NCI-H774 (cell line): Measurements from ENCODE around the gene CARF.
"Not testable (repeated sequence)": the region's sequence is repeated elsewhere in the genome, so short reads cannot be mapped to it uniquely, and the experiment has no call there.

Source experiments
- DNase-seq: peaks from one replicate; lab custom pipeline; 2025; lab: John Stamatoyannopoulos, UW

The CARF gene

GRCh38 chr2:202911512-202912341 is at the start of gene CARF, which contains the start of gene WDR12:
CARF (plus strand) TSS chr2:202912275; CDS start chr2:202941903, 29,628 bp downstream.
WDR12 (minus strand) TSS chr2:202911673; CDS start chr2:202911476, 197 bp downstream.
- DNase-seq: peak; percentile 88

- DNase-seq: peak; percentile 86
These were observed 41.4 kb upstream of the CARF start for GRCh38 chr2:202870431-202871299.

- DNase-seq: peak; percentile 80
These were observed 40.6 kb upstream of the CARF start, which contains the start of gene ICA1L for GRCh38 chr2:202871300-202872141. ICA1L (minus strand) TSS chr2:202871766; CDS start chr2:202829009, 42,757 bp downstream.

- DNase-seq: no peak
These were observed 34.4 kb upstream of the CARF start for GRCh38 chr2:202877699-202878098.

- no peak for DNase-seq
These were observed 30.5 kb upstream of the CARF start for GRCh38 chr2:202881570-202881969.

GRCh38 chr2:202883987-202884675 is 27.9 kb upstream of the CARF start:
- DNase-seq: no peak

- DNase-seq: no peak
These were observed 26.9 kb upstream of the CARF start for GRCh38 chr2:202885190-202885589.

GRCh38 chr2:202905507-202905906 is 6.6 kb upstream of the CARF start:
- not testable (repeated sequence) for DNase-seq

- no peak for DNase-seq
These were observed 3.9 kb upstream of the CARF start for GRCh38 chr2:202908186-202908585.

GRCh38 chr2:202909394-202910192 is 2.5 kb upstream of the CARF start:
- no peak for DNase-seq

GRCh38 chr2:202910250-202910649 is 1.8 kb upstream of the CARF start:
- not testable (repeated sequence) for DNase-seq

- no peak for DNase-seq
These were observed 1.4 kb upstream of the CARF start for GRCh38 chr2:202910698-202911097.

GRCh38 chr2:202911203-202911511 is 918 bp upstream of the CARF start:
- DNase-seq: no peak

- DNase-seq: not testable (repeated sequence)
These were observed 497 bp downstream of the CARF start for GRCh38 chr2:202912342-202913201.

- no peak for DNase-seq
These were observed 6.8 kb downstream of the CARF start for GRCh38 chr2:202918860-202919259.

GRCh38 chr2:202932425-202933138 is 20.5 kb downstream of the CARF start:
- no peak for DNase-seq

- no peak for DNase-seq
These were observed 21.1 kb downstream of the CARF start for GRCh38 chr2:202933139-202933510.

GRCh38 chr2:202933958-202934357 is 21.9 kb downstream of the CARF start:
- no peak for DNase-seq

GRCh38 chr2:202934456-202934855 is 22.4 kb downstream of the CARF start:
- DNase-seq: no peak
